Peyer's patch (tissue), 4 donors: ENCODE data around the gene CACNA1G. TPM values are rescaled to one million over a fixed set of nuclear protein-coding genes. Genes with fewer than 3 reads are reported as not detected.

Experiments
- DNase-seq, 3 donors: peaks; one replicate each; pipeline ENCODE4 v3.0.0-alpha.2; 2017 to 2019
- H3K27ac ChIP-seq, 4 donors: fragments of 200-600 bp; sonication (generic); one replicate each; pipeline ENCODE4 v1.5.1; 2016 to 2019
- H3K27me3 ChIP-seq, 2 donors: fragments of 200-600 bp; sonication (generic); one replicate each; pipeline ENCODE4 v1.5.1; 2019
- H3K36me3 ChIP-seq, 3 donors: fragments of 200-600 bp; sonication (generic); one replicate each; pipeline ENCODE4 v1.5.1; 2016 to 2019
- H3K4me1 ChIP-seq, 4 donors: fragments of 200-600 bp; sonication (generic); one replicate each; pipeline ENCODE4 v1.5.1; 2016 to 2019
- H3K4me3 ChIP-seq, 4 donors: fragments of 200-600 bp; sonication (generic); 1 replicate in 3 of 4; 2 replicates in 1 of 4; pipeline ENCODE4 v1.5.1; 2016 to 2019; ENCODE audit warnings: mild to moderate bottlenecking in 1 of 4
- H3K9me3 ChIP-seq, 4 donors: fragments of 200-600 bp; sonication (generic); one replicate each; pipeline ENCODE4 v1.5.1; 2016 to 2019; ENCODE audit warnings: mild to moderate bottlenecking in 1 of 4
- POLR2A ChIP-seq, 2 donors: fragments of 450-650 bp; IDR thresholded peaks; one replicate each; pipeline ENCODE4 v1.5.1; 2017; ENCODE audit warnings: antibody characterized with exemption in 2 of 2, mild to moderate bottlenecking in 2 of 2, moderate library complexity in 2 of 2
- total RNA-seq, 4 donors: library from RNA; depleted of rRNA; stranded (reverse); fragments of >200 nt; gene quantifications; one replicate each; pipeline ENCODE4 v1.1.0, GENCODE V29; 2016
- TF ChIP-seq, protein P1 (sequence below), 6 experiments: fragments of 450-650 bp in 4 of 6; fragments of 200-600 bp in 2 of 6; sonication (generic) in 1 of 6; IDR thresholded peaks; one replicate each; pipeline ENCODE4 v1.5.1; 2017 to 2019; ENCODE audit warnings: antibody characterized with exemption in 6 of 6, mild to moderate bottlenecking in 3 of 6, moderate library complexity in 1 of 6

Gene CACNA1G
- total RNA-seq, 4 donors from 2014 or later: not detected

DNA sequence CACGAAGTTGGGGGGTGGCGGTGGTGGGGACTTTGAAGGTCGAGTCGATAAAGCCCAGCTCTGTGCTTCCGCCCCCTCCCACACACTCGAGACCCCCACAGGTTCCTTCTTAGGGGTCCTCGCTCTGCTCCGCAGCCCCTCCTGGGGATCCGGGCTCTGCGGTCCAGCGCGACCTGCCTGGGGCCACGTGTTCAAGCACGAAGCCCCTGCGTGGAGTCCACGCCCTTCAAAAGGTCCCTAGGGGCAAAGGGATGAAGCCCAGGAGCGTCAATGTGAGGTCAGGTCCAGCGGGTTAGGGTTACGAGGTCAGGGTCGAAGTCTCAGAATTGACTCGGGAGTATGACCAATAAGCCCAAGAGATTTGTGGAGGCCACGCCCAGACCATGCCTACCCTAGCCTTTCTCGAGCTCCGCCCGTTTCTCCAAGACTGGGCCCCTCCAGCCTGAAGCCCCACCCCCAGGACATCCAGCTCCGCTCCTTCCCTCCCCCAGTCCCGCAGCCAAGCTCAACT lies 786 bp upstream of the CACNA1G start:
- TF ChIP-seq, protein P1, sequence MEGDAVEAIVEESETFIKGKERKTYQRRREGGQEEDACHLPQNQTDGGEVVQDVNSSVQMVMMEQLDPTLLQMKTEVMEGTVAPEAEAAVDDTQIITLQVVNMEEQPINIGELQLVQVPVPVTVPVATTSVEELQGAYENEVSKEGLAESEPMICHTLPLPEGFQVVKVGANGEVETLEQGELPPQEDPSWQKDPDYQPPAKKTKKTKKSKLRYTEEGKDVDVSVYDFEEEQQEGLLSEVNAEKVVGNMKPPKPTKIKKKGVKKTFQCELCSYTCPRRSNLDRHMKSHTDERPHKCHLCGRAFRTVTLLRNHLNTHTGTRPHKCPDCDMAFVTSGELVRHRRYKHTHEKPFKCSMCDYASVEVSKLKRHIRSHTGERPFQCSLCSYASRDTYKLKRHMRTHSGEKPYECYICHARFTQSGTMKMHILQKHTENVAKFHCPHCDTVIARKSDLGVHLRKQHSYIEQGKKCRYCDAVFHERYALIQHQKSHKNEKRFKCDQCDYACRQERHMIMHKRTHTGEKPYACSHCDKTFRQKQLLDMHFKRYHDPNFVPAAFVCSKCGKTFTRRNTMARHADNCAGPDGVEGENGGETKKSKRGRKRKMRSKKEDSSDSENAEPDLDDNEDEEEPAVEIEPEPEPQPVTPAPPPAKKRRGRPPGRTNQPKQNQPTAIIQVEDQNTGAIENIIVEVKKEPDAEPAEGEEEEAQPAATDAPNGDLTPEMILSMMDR (IDR thresholded peaks at IDR 0.05): no peak
- no peak for TF ChIP-seq POLR2A (IDR thresholded peaks at IDR 0.05)
- no peak overlapping the region for H3K27ac ChIP-seq
- peaks cover 0 to 7% (median 0%) of the 10 kb centered on the region in 3 donors for H3K36me3 ChIP-seq
- peak overlapping the region; percentile 31 to 80 (median 57) for H3K4me3 ChIP-seq
- H3K27me3 ChIP-seq: peaks cover 0 to 36% of the 10 kb centered on the region in 2 donors
- H3K9me3 ChIP-seq: no peaks in the 10 kb centered on the region
- peaks cover 0 to 37% (median 30%) of the 10 kb centered on the region in 4 donors for H3K4me1 ChIP-seq
- DNase-seq: peak; percentile 32 to 76 (median 63)

DNA sequence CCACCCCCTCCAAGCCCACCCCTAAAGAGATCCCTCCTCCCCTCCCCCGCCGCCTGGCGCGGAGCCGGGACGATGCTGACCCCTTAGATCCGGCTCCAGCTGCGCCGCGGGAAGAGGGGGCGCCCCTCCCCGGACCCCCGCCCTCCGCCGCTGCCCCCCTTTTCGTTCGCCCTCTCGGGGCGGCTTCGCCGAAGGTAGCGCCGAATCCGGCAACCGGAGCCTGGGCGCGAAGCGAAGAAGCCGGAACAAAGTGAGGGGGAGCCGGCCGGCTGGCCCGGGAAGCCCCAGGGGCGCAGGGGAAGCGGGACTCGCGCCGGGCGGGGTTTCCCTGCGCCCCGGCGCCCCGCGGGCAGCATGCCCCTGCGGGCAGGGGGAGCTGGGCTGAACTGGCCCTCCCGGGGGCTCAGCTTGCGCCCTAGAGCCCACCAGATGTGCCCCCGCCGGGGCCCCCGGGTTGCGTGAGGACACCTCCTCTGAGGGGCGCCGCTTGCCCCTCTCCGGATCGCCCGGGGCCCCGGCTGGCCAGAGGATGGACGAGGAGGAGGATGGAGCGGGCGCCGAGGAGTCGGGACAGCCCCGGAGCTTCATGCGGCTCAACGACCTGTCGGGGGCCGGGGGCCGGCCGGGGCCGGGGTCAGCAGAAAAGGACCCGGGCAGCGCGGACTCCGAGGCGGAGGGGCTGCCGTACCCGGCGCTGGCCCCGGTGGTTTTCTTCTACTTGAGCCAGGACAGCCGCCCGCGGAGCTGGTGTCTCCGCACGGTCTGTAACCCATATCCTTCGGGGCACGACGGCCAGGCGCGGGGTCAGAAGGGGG lies 623 bp downstream of the CACNA1G start:
- no peaks in the 10 kb centered on the region for H3K36me3 ChIP-seq
- peaks cover 0 to 42% (median 30%) of the 10 kb centered on the region in 4 donors for H3K4me1 ChIP-seq
- no peaks in the 10 kb centered on the region for H3K9me3 ChIP-seq
- H3K4me3 ChIP-seq: peak overlapping the region; percentile 31 to 80 (median 57)
- H3K27me3 ChIP-seq: peaks cover 0 to 36% of the 10 kb centered on the region in 2 donors
- DNase-seq: no peak
- H3K27ac ChIP-seq: peak overlapping the region in 1 of 4 donors; percentile 38
- TF ChIP-seq, protein P1 (IDR thresholded peaks at IDR 0.05): no peak
- TF ChIP-seq POLR2A (IDR thresholded peaks at IDR 0.05): no peak

DNA sequence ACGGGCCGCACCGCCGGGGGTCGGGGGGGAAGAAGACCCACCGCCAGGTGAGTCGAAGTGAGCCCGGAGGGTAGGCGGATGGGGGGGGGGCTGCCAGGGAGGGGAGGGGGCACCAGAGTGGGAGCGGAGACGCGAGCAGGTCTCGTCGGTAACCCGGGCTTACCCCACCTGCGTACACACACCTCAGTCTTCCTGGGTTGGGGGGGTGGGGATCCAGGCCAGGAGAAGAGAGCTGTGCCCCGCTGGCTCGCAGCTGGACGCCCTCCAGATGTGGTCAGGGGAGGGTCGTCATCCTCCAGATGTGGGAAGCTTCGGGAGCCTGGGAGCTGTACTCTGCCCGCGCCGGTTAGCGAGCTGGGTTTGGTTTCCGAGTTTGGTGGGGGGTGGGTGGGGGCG lies 1.2 kb downstream of the CACNA1G start:
- no peak for DNase-seq
- Histone ChIP-seq H3K27me3 (peaks cover 0 to 36% of the 10 kb centered on the region in 2 donors), H3K9me3 (no peaks in the 10 kb centered on the region), H3K4me1 (peaks cover 0 to 42% (median 30%) of the 10 kb centered on the region in 4 donors), H3K36me3 (no peaks in the 10 kb centered on the region), H3K4me3 (peak overlapping the region in 3 of 4 donors; percentile 54 to 80 (median 60)), H3K27ac (no peak overlapping the region)
- TF ChIP-seq, protein P1 (IDR thresholded peaks at IDR 0.05): no peak
- no peak for TF ChIP-seq POLR2A (IDR thresholded peaks at IDR 0.05)

- Histone ChIP-seq H3K27ac (no peak overlapping the region), H3K9me3 (no peaks in the 10 kb centered on the region), H3K27me3 (peaks cover 0 to 36% of the 10 kb centered on the region in 2 donors), H3K4me1 (peaks cover 0 to 42% (median 30%) of the 10 kb centered on the region in 4 donors), H3K4me3 (peak overlapping the region in 1 of 4 donors; percentile 60), H3K36me3 (no peaks in the 10 kb centered on the region)
- no peak for TF ChIP-seq POLR2A (IDR thresholded peaks at IDR 0.05)
- TF ChIP-seq, protein P1 (IDR thresholded peaks at IDR 0.05): no peak
- no peak for DNase-seq
Observed at GRCh38 chr17:50562242-50563091, 2.0 kb downstream of the CACNA1G start.

DNA sequence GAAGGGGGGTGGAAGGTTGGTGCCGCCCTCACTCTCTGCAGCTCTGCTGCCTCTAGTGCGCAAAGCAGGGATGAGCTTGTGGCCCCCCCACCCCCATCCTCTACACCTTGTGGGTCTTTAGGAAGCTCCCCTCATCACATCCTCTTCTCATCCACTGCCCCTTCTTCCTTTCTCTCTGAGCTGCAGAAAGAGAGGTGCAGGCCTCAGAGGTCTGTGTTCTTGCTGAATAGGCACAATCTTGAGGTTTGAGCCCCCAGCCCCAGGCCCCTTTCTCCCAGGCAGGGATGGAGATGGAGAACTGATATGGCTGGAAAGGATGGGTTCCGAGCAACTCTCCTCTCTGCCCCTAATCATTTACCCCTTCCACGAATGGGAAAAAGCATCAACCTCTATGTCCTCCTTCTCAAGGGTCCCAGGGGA lies 2.6 kb downstream of the CACNA1G start:
- no peak overlapping the region for H3K4me3 ChIP-seq
- DNase-seq: no peak
- no peaks in the 10 kb centered on the region for H3K9me3 ChIP-seq
- H3K27me3 ChIP-seq: peaks cover 0 to 36% of the 10 kb centered on the region in 2 donors
- H3K36me3 ChIP-seq: no peaks in the 10 kb centered on the region
- H3K4me1 ChIP-seq: peaks cover 0 to 42% (median 30%) of the 10 kb centered on the region in 4 donors
- TF ChIP-seq POLR2A (IDR thresholded peaks at IDR 0.05): no peak
- TF ChIP-seq, protein P1 (IDR thresholded peaks at IDR 0.05): no peak
- no peak overlapping the region for H3K27ac ChIP-seq
